ENCODE measurements around the gene MCUB.
A peak's percentile ranks its signal among the peaks of the same experiment; 100 is the strongest.
"Not testable (repeated sequence)": the region's sequence is repeated elsewhere in the genome, so short reads cannot be mapped to it uniquely, and the experiment has no call there.

MCUB gene, protein sequence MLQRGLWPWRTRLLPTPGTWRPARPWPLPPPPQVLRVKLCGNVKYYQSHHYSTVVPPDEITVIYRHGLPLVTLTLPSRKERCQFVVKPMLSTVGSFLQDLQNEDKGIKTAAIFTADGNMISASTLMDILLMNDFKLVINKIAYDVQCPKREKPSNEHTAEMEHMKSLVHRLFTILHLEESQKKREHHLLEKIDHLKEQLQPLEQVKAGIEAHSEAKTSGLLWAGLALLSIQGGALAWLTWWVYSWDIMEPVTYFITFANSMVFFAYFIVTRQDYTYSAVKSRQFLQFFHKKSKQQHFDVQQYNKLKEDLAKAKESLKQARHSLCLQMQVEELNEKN

DNA sequence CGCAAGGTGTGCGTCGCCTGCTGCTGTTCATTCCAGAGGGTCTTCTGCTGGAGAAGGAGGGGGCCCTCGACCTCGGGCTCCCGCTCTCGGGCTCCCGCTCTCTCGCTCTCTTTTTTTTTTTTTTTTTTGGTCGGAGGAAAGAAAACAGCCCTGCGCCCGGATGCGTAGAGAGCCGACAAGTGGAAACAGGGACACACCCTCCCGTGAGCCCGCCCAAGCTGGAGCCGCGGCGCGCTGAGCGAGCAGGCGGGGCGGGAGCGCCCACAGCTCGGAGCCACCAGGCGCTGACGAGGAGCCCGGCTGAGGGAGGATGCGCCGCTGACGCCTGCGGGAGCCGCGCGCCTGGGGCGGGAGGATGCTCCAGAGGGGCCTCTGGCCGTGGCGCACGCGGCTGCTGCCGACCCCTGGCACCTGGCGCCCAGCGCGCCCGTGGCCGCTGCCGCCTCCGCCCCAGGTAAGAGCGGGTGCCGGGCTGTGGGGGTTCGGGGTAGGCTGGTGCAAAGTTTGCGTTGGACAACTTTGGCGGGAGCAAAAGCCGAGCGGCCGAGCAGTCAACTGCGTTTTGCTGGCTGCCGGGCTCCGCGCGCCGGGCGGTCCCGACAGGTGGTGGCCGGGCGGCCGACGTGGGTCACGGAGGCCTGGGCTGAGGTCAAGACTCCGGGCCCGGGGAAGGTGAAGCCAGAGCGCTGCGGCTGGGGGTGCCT is at the start of gene MCUB:
Gene MCUB (plus strand): TSS at position 264 of the 704 bp plus-strand sequence. CDS start 92 bp downstream, at position 356.
- FAIRE-seq: no peak
- peak; percentile 87 for DNase-seq (ENCODE audit: insufficient read length, low spot score)
- TF ChIP-seq POLR2A (IDR thresholded peaks at IDR 0.05; ENCODE audit: low read depth, low read length): peak; percentile 70; the same call in 1 of the 2 replicates

DNA sequence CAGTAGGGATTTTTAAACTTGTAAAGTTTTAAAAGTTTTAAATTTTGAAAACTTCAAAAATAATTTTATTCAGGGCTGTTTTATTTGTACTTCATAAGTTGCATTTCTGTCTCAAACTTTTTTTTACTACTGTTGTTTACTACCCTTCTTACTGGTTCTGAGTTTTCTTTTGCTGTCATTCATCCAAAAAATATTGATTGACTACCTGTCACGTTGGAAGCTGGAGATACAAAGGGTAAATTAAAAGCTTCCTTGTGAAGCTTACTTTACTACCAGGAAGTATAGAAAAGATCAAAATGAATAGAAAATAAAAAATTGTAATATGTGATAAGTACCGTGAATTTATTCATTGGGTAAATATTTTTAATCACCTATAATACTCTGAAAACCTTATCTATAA is 49.4 kb upstream of the MCUB start:
- DNase-seq (ENCODE audit: insufficient read length, low spot score): no peak
- no peak for TF ChIP-seq POLR2A (IDR thresholded peaks at IDR 0.05; ENCODE audit: low read depth, low read length)
- FAIRE-seq: no peak

DNA sequence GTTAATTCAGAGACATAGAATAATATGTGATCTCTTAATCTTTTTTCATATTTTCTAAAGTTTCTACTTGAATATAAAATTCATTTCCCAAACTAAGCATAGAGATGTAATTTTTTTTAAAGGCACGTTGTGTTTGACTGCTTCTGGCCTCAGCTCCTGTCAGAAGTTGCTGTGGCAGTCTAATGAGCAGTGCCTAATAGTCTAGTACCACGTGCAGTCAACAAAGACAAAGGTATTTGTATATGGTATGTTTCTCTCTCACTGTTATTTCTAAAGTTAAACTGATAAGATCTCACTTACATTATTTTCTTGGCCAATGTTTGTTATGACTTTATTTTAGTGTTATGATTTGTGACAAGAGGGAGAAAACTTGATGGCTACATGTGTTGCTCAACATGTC is 48.6 kb upstream of the MCUB start:
- no peak for FAIRE-seq
- no peak for TF ChIP-seq POLR2A (IDR thresholded peaks at IDR 0.05; ENCODE audit: low read depth, low read length)
- no peak for DNase-seq (ENCODE audit: insufficient read length, low spot score)

DNA sequence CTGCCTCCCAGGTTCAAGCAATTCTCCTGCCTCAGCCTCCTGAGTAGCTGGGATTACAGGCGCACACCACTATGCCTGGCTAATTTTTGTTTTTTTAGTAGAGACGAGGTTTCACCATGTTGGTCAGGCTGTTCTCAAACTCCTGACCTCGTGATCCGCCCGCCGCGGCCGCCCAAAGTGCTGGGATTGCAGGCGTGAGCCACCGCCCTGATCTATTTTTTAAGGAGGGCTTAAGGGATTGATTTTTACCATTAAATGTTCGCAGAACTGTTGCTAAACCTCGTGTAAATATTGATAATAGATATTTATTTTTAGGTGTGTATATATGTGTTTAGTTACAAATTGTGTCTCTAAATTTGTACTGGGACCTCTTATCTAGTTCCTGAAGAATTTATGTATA is 46.7 kb upstream of the MCUB start:
- DNase-seq (ENCODE audit: insufficient read length, low spot score); FAIRE-seq: not testable (repeated sequence)

DNA sequence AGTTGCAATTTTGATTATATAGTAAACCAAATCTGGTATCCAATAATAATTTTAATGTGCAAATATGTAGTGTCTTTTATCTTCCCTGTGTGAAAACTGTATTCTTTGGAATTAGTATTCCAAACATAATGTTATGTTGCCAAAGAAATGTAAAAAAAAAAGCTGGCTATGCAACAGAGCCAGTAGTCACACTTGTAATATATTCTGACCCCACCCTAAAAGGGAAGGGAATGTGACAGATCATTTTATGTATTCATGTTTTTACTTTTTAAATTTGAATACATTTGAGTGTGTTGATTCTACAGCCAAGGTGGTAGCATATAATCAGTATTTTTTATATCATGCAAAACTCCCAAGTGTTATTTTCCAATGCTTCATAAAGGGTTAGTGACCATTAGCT is 27.9 kb upstream of the MCUB start:
- no peak for TF ChIP-seq POLR2A (IDR thresholded peaks at IDR 0.05; ENCODE audit: low read depth, low read length)
- FAIRE-seq: no peak
- no peak for DNase-seq (ENCODE audit: insufficient read length, low spot score)

DNA sequence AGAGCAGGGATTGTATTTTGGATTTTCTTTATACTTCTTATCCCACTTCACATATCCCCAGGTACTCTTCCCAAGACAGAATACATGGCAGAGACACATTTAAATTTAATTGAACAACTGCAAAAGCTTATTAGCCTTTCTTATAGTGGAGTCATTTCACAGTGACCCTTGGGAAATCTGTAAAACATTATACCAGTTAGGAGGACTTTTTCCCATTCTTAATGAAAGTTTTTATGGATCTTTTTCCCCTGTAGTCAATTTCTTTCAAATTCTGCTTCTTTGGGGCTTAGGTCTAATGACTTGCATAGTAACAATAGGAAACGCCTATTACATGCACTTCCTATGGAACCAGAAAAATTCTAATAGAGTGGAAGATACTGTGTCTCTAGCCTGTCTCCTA is 14.6 kb upstream of the MCUB start:
- no peak for FAIRE-seq
- no peak for DNase-seq (ENCODE audit: insufficient read length, low spot score)
- no peak for TF ChIP-seq POLR2A (IDR thresholded peaks at IDR 0.05; ENCODE audit: low read depth, low read length)

DNA sequence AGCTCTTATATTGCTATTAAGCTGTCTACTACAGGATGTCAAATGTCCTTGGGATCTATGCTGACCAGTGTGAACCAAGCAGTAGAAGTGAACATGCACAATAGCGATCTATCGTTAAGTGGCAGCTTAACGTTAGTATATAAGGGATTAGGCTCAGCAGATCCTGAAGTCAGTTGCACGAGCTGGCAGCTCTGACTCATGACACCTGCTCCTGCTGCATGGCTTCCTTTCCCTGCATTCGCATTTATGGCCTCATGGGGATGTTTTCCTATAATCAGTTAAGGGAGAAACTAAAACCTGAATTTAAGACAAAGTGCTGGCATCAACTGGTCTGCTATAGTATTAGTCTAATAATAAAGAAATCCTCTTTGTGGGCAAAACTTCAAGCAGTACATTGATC is 12.7 kb upstream of the MCUB start:
- DNase-seq (ENCODE audit: insufficient read length, low spot score) (no peak), FAIRE-seq (no peak)
- no peak for TF ChIP-seq POLR2A (IDR thresholded peaks at IDR 0.05; ENCODE audit: low read depth, low read length)

DNA sequence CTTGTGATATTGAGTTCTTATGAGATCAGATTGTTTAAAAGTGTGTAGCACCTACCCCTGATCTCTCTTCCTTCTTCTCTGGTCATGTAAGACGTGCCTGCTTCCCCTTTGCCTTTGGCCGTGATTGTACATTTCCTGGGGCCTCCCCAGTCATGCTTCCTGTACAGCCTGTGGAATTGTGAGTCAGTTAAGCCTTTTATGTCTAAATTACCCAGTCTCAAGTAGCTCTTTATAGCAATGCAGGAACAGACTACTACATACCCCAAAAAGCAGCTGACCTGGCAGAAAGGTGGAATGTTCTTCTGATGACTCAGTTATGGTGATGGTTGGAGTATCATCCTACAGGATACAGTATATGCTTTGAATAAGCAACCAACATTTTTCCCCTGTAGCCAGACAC is 11.4 kb upstream of the MCUB start:
- DNase-seq (ENCODE audit: insufficient read length, low spot score) (peak; percentile 19), FAIRE-seq (peak; percentile 94)

DNA sequence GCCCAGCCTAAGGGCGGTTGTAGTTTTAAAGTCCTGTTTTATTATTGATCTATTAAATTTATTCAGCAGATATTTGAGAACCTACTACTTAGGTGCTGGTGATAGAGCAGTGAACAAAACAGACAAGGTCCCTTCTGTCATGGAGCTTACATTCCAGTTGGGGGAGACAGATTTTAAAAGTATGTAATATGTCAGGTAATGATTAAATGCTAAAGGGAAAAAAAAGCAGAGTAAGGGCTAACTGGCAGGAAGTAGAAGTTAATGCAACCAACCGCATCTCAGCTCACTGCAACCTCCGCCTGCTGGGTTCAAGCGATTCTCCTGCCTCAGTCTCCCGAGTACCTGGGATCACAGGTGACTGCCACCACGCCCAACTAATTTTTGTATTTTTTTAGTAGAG is 7.8 kb upstream of the MCUB start:
- FAIRE-seq (no peak), DNase-seq (ENCODE audit: insufficient read length, low spot score) (no peak)
- TF ChIP-seq POLR2A (IDR thresholded peaks at IDR 0.05; ENCODE audit: low read depth, low read length): no peak

More for the DNA sequence above, 11.4 kb upstream of the MCUB start:
- TF ChIP-seq POLR2A (IDR thresholded peaks at IDR 0.05; ENCODE audit: low read depth, low read length): no peak

DNA sequence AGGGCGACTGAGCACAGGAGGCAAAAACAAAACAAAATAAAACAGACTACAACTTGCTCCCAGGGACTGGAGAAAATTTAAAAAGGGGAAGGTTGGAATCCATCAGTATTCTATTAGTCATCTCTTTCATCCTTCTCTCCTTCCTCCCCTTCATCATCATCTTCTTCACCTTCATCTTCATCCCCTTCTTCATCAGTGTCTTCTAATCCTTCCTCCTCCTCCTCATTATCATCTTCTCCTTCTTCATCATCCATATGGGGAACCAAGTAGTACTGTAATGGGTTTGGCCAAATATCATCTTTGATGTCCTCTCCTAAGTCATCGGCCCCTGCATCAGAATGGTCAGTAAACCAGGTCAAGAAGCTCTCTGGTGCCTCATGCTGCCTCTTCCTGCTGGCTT is 6.9 kb upstream of the MCUB start:
- DNase-seq (ENCODE audit: insufficient read length, low spot score): no peak
- no peak for TF ChIP-seq POLR2A (IDR thresholded peaks at IDR 0.05; ENCODE audit: low read depth, low read length)
- no peak for FAIRE-seq

DNA sequence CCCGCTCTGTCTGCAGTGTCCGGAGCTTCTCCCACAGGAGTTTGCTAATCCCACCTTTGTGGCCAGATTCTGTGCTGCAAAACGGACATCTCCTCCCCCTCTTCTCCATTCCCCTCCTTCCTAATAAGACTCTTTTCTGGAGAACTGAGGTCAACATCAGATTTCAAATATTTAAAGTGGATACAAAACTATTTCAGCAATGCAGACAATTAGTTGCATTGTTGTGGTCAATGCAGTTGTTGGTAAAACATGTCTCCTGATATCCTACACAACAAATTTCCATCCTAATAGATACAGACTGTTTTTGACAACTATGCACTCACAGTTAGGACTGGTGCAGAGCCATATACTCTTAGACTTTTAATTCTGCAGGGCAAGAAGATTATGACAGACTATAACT is 5.1 kb upstream of the MCUB start:
- TF ChIP-seq POLR2A (IDR thresholded peaks at IDR 0.05; ENCODE audit: low read depth, low read length): no peak
- no peak for FAIRE-seq
- DNase-seq (ENCODE audit: insufficient read length, low spot score): no peak

DNA sequence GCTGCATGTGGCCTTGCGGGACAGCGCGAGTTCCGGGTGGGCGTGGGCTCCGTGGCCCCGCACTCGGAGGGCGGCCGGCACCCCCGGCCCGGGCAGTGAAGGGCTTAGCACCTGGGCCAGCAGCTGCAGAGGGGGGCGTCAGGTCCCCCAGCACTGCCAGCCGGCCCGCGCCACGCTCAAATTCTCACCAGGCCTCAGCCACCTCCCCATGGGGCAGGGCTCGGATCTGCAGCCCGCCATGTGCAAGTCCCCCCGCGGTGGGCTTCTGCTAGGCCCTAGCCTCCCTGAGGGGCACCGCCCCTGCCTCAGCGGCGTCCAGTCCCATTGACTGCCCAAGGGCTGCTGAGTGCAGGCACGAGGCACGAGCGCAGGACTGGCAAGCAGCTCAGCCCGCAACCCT is 2.6 kb upstream of the MCUB start:
- no peak for TF ChIP-seq POLR2A (IDR thresholded peaks at IDR 0.05; ENCODE audit: low read depth, low read length)
- FAIRE-seq (no peak), DNase-seq (ENCODE audit: insufficient read length, low spot score) (no peak)

DNA sequence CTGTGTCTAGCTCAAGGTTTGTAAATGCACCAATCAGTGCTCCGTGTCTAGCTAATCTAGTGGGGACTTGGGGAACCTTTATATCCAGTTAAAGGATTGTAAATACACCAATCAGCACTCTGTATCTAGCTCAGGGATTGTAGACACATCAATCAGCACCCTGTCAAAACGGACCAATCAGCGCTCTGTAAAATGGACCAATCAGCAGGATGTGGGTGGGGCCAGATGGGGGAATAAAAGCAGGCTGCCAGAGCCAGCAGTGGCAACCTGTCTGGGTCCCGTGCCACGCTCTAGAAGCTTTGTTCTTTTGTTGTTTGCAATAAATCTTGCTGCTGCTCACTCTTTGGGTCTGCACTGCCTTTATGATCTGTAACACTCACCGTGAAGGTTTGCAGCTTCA is 2.0 kb upstream of the MCUB start:
- not testable (repeated sequence) for DNase-seq (ENCODE audit: insufficient read length, low spot score); FAIRE-seq

DNA sequence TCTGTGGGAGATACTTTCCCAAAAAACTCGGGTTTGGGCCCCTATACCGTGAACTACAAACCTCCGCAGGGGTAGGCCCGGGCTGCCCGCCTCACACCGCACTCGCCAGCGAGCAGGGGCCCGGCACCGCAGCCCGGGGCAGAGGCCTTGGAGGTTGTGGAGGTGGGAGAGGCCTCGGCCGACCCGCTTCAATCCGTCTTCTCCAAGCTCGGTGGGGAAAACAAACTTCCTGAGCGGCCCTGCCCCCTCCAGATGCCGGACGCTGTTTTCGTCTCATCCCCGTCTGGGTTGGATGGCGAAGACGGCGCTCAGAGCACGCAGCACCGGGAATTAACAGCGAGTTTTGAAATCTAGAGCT is 442 bp upstream of the MCUB start:
- FAIRE-seq: no peak
- TF ChIP-seq POLR2A (IDR thresholded peaks at IDR 0.05; ENCODE audit: low read depth, low read length): no peak
- DNase-seq (ENCODE audit: insufficient read length, low spot score): peak; percentile 15

All from H54 (cell line).